GM18498 (cell line): ENCODE data around the gene AKAP10.
"Not testable (repeated sequence)": the region's sequence is repeated elsewhere in the genome, so short reads cannot be mapped to it uniquely, and the experiment has no call there.

ENCODE experiments used
- ATAC-seq: cut with Tn5 transposase; IDR thresholded peaks from one replicate; pipeline ENCODE4 v1.9.1; 2021; ENCODE audit warnings: mild to moderate bottlenecking, moderate library complexity; ENCODE audit not compliant: unreplicated experiment

Gene AKAP10

DNA sequence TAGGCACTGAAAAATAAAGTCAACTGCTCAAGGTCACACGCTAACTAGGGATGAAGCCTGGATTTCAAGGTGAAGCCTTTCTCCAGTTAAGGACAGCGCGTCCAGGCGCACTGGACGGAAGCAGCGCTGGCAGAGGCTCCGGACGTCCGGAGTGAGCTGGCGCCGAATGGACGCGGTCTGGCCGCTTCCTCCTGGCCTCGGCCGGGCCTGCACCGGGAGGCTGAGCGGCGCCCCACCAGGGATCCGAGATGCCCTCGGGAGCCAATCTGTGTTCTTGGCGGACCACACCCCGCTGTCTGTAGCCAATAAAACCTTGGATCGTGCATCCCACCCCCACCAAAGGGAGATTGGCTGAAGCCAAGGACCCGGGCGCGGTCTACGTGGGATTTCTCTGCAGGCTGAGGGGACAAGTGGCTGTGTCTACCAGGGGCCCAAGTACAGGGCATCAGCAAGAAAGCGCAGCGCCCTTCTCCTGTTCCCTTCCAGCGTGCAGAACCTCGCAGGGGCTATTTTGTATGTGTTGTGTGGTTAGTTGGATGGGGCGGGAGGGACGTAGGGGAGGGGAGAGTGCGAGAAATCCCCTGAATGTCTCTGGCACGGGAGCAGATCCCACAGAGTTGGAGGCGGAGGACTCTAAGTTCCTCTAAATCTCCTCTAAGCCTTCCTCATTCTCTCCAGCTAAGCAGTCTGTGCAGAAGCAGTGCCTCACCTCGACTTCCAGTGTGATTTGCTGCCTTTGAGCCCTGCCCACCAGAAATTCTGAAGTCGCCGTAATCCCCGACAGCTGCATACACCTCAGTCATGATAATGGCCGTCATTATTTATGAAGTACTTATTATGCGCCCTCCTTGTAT, 2.5 kb upstream of the AKAP10 start:
- no peak for ATAC-seq

GRCh38 chr17:19978805-19979211, 1.2 kb upstream of the AKAP10 start:
- no peak for ATAC-seq

GRCh38 chr17:19978209-19978802, 678 bp upstream of the AKAP10 start:
- ATAC-seq: peak; percentile 40

- ATAC-seq: no peak
Measured at GRCh38 chr17:19975601-19976000, 2.0 kb downstream of the AKAP10 start.

GRCh38 chr17:19973156-19973555, 4.5 kb downstream of the AKAP10 start:
- ATAC-seq: no peak

- ATAC-seq: not testable (repeated sequence)
Measured at GRCh38 chr17:19962954-19963353, 14.7 kb downstream of the AKAP10 start.

GRCh38 chr17:19958023-19958422, 19.6 kb downstream of the AKAP10 start:
- ATAC-seq: no peak

DNA sequence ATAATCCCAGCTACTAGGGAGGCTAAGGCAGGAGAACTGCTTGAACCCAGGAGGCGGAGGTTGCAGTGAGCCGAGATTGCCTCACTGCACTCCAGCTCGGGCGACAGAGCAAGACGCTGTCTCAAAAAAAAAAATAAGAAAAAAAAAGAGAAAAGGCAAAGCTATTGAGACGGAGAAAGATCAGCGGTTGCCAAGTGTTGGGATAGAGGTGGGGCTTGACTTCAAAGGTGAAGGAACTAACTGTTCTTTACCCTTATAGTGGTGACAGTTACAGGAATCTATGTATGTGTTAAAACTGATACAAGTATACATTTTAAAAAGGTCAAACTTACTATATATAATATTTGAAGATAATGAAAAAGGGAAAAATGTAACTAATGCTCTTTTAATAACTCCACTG, 22.5 kb downstream of the AKAP10 start:
- ATAC-seq: no peak

- ATAC-seq: not testable (repeated sequence)
Measured at GRCh38 chr17:19951411-19951810, 26.2 kb downstream of the AKAP10 start.

DNA sequence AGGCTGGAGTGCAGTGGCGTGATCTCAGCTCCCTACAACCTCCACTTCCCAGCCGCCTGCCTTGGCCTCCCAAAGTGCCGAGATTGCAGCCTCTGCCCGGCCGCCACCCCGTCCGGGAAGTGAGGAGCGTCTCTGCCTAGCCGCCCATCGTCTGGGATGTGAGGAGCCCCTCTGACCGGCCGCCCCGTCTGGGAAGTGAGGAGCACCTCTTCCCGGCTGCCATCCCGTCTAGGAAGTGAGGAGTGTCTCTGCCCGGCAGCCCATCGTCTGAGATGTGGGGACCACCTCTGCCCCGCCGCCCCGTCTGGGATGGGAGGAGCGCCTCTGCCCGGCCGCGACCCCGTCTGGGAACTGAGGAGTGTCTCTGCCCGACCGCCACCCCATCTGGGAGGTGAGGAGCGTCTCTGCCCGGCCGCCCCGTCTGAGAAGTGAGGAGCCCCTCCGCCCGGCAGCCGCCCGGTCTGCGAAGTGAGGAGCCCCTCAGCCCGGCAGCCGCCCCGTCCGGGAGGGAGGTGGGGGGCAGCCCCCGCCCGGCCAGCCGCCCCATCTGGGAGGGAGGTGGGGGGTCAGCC, 26.9 kb downstream of the AKAP10 start:
- not testable (repeated sequence) for ATAC-seq

- no peak for ATAC-seq
Measured at GRCh38 chr17:19948116-19948943, 29.3 kb downstream of the AKAP10 start.

GRCh38 chr17:19946921-19947320, 30.7 kb downstream of the AKAP10 start:
- no peak for ATAC-seq

DNA sequence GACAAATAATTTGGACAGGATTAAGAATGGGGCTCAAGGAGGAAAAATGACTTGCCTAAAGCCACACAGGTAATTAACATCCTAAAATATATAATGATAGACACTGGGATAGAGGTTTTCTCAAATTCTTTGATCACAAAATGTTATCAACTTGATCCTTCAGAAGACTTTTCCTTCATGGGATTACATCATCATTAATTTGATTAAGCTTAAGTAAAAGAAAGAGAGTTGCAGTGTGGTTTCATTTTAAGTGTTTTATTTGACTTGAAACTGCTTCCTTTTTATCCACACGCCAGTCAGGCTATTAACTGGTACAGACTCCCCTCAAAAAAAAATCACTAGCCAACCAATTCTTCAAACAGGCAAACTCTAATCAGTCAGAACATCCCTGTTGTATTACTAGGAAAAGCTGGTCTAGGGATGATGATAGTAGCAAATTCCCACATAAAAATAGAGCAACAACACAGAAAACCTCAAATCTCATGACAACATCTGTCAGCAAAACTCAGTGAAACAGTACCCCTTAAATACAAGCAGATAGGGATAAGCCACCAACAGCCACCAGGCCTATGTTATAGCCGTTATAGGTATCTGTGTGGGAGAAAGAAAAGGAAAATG, 32.5 kb downstream of the AKAP10 start:
- ATAC-seq: no peak

DNA sequence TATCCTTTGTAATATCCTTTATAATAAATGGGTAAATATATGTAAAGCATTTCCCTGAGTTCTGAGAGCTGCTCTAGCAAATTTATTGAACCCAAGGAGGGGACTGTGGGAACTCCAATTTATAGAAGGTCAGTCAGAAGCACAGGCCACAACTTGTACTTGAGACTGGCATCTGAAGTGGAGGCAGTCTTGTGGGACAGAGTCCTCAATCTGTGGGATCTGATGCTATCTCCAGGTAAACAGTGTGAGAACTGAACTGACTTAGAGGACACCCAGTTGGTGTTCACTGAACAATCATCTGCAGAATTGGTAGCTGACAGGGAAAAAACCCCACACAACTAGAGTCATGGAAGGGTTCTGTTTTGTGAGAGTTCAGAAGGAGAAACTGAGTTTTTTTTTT, 34.0 kb downstream of the AKAP10 start:
- ATAC-seq: no peak

- no peak for ATAC-seq
Measured at GRCh38 chr17:19943026-19943425, 34.6 kb downstream of the AKAP10 start.

- no peak for ATAC-seq
Measured at GRCh38 chr17:19940722-19941464, 36.7 kb downstream of the AKAP10 start.

- no peak for ATAC-seq
Measured at GRCh38 chr17:19939993-19940721, 37.5 kb downstream of the AKAP10 start.

DNA sequence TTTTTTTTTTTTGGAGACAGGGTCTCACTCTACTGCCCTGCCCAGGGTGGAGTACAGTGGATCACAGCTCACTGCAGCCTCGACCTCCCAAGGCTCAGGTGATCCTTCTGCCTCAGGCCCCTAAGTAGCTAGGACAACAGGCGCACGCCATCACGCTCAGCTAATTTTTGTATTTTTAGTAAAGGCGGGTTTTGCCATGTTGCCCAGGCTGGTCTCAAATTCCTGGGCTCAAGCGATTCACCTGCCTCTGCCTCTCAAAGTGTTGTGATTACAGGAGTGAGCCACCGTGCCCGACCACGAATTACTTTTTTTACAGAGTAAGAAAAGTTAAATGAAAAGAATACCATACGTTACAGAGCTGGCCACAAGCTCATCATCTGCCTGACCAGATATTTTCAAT, 38.9 kb downstream of the AKAP10 start:
- no peak for ATAC-seq

DNA sequence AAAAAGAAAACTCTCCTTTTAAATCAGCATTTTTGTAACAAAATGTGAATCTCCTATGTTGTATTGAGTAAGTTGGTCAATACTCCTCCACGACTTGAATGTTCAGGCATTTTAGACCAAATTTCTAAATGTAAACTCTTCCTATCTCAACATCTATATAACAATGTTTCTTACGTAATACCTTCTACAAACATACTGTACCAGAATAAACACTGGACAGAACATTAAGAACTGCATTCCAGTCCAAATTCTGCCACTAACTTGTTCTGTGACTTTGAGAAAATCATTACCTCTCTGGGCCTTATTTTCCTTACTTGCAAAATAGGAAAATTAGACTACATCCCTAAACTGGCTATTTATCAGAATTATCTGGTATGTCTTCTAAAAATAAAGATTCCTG, 40.1 kb downstream of the AKAP10 start:
- ATAC-seq: no peak
